Neural crest cell (in vitro differentiated cells): ENCODE measurements around the gene BRI3BP. TPM values are rescaled to one million over a fixed set of nuclear protein-coding genes. Genes with fewer than 3 reads are reported as not detected.

Experiments
- DNase-seq: peaks from one replicate; pipeline ENCODE4 v3.0.0; 2021; ENCODE audit warnings: low read depth, mixed read lengths, low spot score
- H3K27ac Mint-ChIP-seq: one replicate; pipeline ENCODE4 v1.8.0; 2021; ENCODE audit warnings: mild to moderate bottlenecking, mixed read lengths; ENCODE audit not compliant: unreplicated experiment
- H3K27me3 Mint-ChIP-seq: 2 replicates; pipeline ENCODE4 v1.8.0; 2021; ENCODE audit warnings: low read depth, mild to moderate bottlenecking, mixed read lengths
- H3K36me3 Mint-ChIP-seq: 2 replicates; pipeline ENCODE4 v1.8.0; 2021; ENCODE audit warnings: low read depth, mild to moderate bottlenecking, mixed read lengths
- H3K4me1 Mint-ChIP-seq: 2 replicates; pipeline ENCODE4 v1.8.0; 2021; ENCODE audit warnings: mixed read lengths
- H3K4me3 Mint-ChIP-seq: one replicate; pipeline ENCODE4 v1.8.0; 2021; ENCODE audit warnings: mild to moderate bottlenecking, mixed read lengths
- H3K9me3 Mint-ChIP-seq: 2 replicates; pipeline ENCODE4 v1.8.0; 2021; ENCODE audit warnings: mixed read lengths
- total RNA-seq: library from RNA; stranded (reverse); gene quantifications from 2 replicates; pipeline ENCODE4 v1.2.1, GENCODE V29; 2021
- TF ChIP-seq, protein P1 (sequence below): fragments of 200-600 bp; sonication (generic); conservative IDR thresholded peaks from 2 replicates; pipeline ENCODE4 v1.5.0; 2021; ENCODE audit warnings: antibody characterized with exemption, mild to moderate bottlenecking

BRI3BP gene
- total RNA-seq, 1 donor from 2014 or later: 19.0 TPM

DNA sequence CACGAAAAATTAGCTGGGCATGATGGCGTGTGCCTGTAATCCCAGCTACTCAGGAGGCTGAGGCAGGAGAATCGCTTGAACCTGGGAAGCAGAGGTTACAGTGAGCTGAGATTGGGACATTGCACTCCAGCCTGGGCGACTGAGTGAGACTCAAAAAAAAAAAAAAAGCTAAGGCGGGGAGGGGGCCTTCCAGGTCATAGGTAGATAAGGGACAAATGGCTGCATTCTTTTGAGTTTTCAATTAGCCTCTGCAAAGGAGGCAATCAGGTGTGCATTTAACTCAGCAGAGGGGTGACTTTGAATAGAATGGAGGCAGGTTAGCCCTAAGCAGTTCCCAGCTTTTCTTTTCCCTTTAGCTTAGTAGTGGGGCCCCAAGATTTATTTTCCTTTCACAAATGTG, 71.0 kb downstream of the BRI3BP start:
- peaks cover 16% of the 10 kb centered on the region for H3K27me3 Mint-ChIP-seq
- peaks cover 8% of the 10 kb centered on the region for H3K36me3 Mint-ChIP-seq
- DNase-seq: no peak
- H3K4me3 Mint-ChIP-seq: peak overlapping the region; percentile 16
- TF ChIP-seq, protein P1, sequence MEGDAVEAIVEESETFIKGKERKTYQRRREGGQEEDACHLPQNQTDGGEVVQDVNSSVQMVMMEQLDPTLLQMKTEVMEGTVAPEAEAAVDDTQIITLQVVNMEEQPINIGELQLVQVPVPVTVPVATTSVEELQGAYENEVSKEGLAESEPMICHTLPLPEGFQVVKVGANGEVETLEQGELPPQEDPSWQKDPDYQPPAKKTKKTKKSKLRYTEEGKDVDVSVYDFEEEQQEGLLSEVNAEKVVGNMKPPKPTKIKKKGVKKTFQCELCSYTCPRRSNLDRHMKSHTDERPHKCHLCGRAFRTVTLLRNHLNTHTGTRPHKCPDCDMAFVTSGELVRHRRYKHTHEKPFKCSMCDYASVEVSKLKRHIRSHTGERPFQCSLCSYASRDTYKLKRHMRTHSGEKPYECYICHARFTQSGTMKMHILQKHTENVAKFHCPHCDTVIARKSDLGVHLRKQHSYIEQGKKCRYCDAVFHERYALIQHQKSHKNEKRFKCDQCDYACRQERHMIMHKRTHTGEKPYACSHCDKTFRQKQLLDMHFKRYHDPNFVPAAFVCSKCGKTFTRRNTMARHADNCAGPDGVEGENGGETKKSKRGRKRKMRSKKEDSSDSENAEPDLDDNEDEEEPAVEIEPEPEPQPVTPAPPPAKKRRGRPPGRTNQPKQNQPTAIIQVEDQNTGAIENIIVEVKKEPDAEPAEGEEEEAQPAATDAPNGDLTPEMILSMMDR: no peak
- no peak overlapping the region for H3K27ac Mint-ChIP-seq
- peaks cover 23% of the 10 kb centered on the region for H3K4me1 Mint-ChIP-seq
- peaks cover 3% of the 10 kb centered on the region for H3K9me3 Mint-ChIP-seq

DNA sequence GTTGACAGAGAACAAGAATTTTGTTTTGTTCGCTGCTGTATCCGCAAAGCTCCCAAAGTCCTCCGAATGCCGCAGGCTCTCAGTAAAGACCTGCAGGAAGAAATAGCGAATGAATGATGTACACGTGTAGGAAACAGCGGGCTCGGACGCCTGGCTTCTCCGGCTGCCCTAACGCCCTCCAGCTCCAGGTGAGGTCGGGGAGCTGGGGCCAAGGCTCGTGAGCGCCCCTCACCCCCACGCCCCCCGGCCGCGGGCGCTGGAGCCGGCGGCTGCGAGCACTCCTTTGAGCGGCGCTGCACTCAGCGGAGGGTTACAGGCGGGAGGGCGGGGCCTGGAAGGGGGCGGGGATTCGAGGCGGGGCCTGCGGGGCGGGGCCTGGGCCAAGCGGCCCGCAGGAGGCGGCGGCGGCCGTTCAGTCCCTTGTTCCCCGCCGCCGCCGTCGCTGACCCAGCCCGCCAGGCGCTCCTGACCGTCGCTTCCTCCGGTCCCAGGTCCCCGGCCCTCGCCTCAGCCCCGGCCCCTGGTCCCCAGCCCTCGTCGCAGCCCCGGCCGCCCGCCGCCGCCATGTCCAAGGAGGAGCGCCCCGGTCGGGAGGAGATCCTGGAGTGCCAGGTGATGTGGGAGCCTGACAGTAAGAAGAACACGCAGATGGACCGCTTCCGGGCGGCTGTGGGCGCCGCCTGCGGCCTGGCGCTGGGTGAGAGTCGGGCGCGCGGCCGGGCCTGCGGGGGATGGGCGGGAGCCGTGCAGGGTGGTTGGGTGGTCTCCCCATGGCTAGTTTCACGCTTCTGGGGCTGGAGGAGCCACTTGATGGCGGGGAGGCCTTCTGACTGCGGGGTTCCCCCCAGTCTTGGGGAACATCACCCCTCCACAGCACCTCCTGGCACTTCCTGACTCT, 71.8 kb downstream of the BRI3BP start, which contains the start of gene AACS:
TSS of gene AACS (plus strand) at position 415 of the 898 bp plus-strand sequence. CDS start at position 565, 150 bp downstream.
- Mint-ChIP-seq H3K4me3 (peak within 1 kb of the TSS; percentile 89), H3K4me1 (peaks cover 23% of the 10 kb centered on the region), H3K27me3 (peaks cover 16% of the 10 kb centered on the region), H3K27ac (no peak within 1 kb of the TSS), H3K36me3 (peaks cover 5% of the 10 kb centered on the region), H3K9me3 (peaks cover 1% of the 10 kb centered on the region)
- TF ChIP-seq, protein P1: no peak
- DNase-seq: peak; percentile 73

DNA sequence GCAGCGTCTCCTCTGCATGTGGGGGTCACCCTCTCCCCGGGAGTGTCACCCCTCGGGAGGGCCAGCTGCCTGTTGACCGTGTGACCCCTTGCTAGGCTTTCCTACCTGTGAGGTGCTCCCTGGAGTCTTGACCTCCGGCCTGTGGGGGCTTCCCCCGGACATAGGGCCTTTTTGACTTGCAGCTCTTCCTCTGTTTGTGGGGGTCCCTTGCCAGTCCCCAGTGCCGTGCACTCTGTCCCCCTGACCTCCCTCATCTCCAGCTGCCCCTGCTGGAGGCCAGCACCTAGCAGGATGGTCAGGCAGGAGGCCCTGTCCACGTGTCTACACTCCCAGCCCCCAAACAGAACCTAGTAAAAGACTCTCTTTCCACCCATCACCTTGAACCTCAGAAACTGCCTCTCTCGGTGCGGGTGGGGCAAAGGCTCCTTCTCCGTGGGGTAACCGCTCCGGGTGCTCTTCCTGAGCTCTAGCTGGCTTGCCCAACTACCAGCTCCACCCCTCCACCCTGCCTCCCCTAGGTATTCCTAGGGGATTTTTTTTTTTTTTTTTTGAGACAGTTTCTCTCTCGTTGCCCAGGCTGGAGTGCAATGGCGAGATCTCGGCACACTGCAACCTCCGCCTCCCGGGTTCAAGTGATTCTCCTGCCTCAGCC, 72.6 kb downstream of the BRI3BP start:
- TF ChIP-seq, protein P1: no peak
- Mint-ChIP-seq H3K36me3 (peaks cover 3% of the 10 kb centered on the region), H3K4me3 (peak overlapping the region; percentile 89), H3K4me1 (peaks cover 23% of the 10 kb centered on the region), H3K27ac (no peak overlapping the region), H3K27me3 (peaks cover 16% of the 10 kb centered on the region), H3K9me3 (no peaks in the 10 kb centered on the region)
- no peak for DNase-seq

DNA sequence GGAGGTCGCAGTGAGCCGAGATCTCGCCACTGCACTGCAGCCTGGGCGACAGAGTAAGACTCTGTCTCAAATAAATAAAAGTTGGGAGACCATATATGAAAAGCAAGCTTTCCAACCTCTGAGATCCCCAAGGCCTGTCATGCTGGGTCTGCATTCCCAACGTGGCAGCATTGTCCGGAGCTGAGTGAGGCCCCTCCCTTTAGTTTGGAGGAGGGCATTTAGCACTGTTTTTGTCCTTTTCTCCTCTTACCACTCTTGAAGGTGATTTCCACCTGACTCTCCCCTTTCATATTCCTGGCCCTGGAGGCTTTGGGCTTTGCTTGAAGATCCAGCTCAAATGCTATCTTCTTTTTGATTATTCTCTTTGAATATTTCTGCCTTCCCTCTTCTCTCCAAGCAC, 74.9 kb downstream of the BRI3BP start:
- Mint-ChIP-seq H3K4me3 (peak overlapping the region; percentile 82), H3K4me1 (peaks cover 29% of the 10 kb centered on the region), H3K9me3 (no peaks in the 10 kb centered on the region), H3K36me3 (peaks cover 3% of the 10 kb centered on the region), H3K27ac (peak overlapping the region; percentile 15), H3K27me3 (peaks cover 14% of the 10 kb centered on the region)
- no peak for DNase-seq
- TF ChIP-seq, protein P1: no peak

DNA sequence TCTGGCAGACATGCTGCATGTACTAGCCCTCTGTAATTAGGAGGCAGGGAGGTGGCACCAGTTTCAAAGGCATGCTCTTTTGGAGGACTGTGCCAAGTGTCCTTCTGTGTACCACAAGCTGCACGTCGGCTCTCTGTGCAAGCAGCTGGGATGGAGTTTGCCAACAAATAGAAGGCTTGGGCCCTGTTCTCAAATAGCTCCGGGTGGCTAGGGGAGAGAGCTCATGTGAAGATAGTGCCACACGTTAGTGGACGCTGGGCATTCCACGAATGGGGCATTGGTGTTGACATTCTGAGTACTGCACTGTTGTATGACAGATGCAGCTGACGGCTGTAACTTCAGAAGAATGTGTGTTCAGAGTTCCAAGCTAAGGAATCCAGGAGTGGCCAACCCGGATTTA, 76.2 kb downstream of the BRI3BP start:
- Mint-ChIP-seq H3K9me3 (no peaks in the 10 kb centered on the region), H3K27me3 (peaks cover 4% of the 10 kb centered on the region), H3K4me3 (no peak overlapping the region), H3K27ac (no peak overlapping the region), H3K4me1 (peaks cover 26% of the 10 kb centered on the region), H3K36me3 (peaks cover 3% of the 10 kb centered on the region)
- DNase-seq: no peak
- TF ChIP-seq, protein P1: no peak
